Measurements from ENCODE around the gene LYST. TPM values are rescaled to one million over a fixed set of nuclear protein-coding genes. Genes with fewer than 3 reads are reported as not detected.

Gene LYST
- total RNA-seq, 4 donors from 2014 or later, result 27.8 to 128 (median 41.3) TPM

GRCh38 chr1:235781807-235782206 lies 84.9 kb downstream of the LYST start:
- TF ChIP-seq, protein P1, sequence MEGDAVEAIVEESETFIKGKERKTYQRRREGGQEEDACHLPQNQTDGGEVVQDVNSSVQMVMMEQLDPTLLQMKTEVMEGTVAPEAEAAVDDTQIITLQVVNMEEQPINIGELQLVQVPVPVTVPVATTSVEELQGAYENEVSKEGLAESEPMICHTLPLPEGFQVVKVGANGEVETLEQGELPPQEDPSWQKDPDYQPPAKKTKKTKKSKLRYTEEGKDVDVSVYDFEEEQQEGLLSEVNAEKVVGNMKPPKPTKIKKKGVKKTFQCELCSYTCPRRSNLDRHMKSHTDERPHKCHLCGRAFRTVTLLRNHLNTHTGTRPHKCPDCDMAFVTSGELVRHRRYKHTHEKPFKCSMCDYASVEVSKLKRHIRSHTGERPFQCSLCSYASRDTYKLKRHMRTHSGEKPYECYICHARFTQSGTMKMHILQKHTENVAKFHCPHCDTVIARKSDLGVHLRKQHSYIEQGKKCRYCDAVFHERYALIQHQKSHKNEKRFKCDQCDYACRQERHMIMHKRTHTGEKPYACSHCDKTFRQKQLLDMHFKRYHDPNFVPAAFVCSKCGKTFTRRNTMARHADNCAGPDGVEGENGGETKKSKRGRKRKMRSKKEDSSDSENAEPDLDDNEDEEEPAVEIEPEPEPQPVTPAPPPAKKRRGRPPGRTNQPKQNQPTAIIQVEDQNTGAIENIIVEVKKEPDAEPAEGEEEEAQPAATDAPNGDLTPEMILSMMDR (IDR thresholded peaks at IDR 0.05), result no peak
- ATAC-seq (ENCODE audit: low FRiP score) (no peak), DNase-seq (ENCODE audit: low spot score) (no peak)

- no peak for DNase-seq (ENCODE audit: low spot score)
- TF ChIP-seq, protein P1 (IDR thresholded peaks at IDR 0.05), result no peak
- no peak for ATAC-seq (ENCODE audit: low FRiP score)
Observed at GRCh38 chr1:235779770-235780169, 86.9 kb downstream of the LYST start.

DNA sequence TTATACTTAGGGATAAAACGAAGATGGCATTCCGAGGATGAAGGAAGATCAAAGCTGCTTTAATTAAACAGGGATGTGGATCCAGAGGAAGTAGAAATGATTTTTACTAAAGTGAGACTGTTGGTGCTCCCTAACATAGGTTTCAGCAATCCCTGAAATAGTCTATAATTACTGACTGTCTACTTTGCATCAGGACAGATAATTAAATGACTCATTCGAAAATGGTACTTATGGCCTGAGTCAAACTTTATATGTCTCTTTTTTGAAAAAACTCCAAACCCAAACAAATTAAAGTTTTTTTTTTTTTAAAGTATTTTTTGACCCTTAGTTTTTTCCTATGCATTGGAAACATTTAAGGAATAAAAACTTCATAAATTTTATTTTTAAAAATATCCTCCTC lies 90.3 kb downstream of the LYST start:
- ATAC-seq (ENCODE audit: low FRiP score), result no peak
- TF ChIP-seq, protein P1 (IDR thresholded peaks at IDR 0.05), result no peak
- DNase-seq (ENCODE audit: low spot score), result no peak

DNA sequence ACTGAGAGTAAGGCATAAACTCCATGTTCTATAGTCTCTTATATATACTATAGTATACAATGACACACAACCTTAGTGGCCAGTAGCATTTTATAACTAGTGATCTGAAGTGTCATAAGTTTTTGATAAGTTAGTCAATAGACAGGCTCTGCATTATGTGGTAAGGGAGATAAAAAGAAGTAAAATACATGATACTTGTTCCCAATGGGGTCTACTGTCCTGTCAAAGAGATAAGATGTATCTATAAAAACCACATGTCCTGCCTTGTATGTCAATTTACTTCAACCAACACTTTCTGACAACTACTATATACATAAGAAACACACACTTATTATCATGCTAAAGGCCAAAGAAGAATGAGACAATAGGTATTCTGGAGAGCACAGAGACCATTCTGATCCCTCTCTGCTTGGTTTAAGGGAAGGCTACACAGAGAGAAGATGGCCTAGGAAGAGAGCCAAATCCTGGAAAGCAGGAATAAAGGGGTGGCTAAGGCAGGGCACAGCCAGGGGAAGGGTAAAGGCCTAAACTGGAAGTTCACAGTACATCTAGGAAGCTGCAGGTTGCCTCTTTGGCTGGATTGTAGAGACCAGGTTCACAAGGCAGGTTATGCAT lies 91.4 kb downstream of the LYST start:
- DNase-seq (ENCODE audit: low spot score), result no peak
- ATAC-seq (ENCODE audit: low FRiP score), result no peak

DNA sequence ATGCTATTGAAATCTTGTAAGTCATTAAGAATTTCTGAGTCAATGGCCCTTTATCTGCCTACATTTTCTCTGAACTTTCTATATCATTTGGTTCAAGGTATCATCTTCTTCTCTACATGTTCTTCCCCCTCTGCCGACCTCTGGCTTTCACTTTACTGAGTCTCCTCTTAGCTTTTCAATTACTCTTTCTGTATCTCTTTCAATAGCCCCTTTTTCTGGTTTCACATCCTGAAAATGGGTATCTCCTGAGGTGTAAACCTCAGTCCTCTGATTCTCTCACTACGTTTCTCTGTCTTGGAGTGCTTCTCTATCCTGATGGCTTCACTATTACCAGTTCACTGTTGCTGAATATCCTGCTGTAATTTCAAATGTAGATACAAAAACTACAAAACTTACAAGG lies 98.9 kb downstream of the LYST start:
- no peak for ATAC-seq (ENCODE audit: low FRiP score)
- TF ChIP-seq, protein P1 (IDR thresholded peaks at IDR 0.05), result no peak
- DNase-seq (ENCODE audit: low spot score), result no peak

More for the DNA sequence above, 91.4 kb downstream of the LYST start:
- TF ChIP-seq, protein P1 (IDR thresholded peaks at IDR 0.05), result no peak

DNA sequence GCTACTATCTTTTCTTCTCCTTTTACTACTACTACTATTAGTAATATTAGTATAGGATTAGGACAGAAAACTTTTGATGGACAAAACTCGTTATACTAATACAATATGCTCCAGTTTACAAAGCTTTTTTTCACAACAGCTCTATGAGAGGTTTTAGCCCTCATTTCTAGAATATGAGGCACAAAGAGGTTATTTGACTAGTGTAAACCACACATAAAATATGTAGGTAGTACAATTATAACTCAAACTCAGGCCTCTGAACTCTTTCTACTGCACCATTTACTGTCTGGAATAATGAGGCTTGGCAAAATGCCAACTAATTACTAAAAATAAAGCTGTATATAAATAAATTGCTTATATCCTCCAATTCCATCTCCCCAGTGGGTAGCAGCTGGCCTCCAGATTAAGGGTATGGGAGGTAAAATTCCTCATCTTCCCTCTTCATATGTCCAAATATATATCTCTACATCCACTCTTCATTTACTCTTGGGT lies 99.9 kb downstream of the LYST start:
- ATAC-seq (ENCODE audit: low FRiP score) (no peak), DNase-seq (ENCODE audit: low spot score) (no peak)
- TF ChIP-seq, protein P1 (IDR thresholded peaks at IDR 0.05), result no peak

DNA sequence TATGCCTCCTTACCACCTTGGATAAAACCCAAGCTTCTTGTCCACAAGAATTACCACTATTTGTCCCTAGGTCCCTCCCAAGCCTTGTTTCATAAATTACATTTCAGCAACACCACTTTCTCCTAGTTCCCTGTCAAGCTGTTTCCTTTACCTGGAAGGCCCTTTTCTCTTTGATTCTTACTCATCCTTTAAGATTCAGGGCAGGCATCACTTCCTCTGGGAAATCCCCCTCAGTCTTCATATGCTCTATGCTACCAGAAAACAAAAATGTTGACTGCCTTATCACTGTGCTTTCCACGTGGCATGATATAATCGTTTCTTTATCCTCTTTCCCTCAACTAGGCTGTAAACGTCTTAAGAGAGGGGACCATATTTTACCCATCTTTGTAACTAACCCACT lies 102.7 kb downstream of the LYST start:
- TF ChIP-seq, protein P1 (IDR thresholded peaks at IDR 0.05), result no peak
- DNase-seq (ENCODE audit: low spot score), result no peak
- ATAC-seq (ENCODE audit: low FRiP score), result no peak
